C4-2B (cell line): Measurements from ENCODE around the gene GMPS.
A peak's percentile ranks its signal among the peaks of the same experiment; 100 is the strongest.

Experiments used
- H3K27ac ChIP-seq: fragments of 450-650 bp; 2 replicates; pipeline ENCODE4 v1.5.1; 2017
- CTCF ChIP-seq: fragments of 450-650 bp; conservative IDR thresholded peaks from 2 replicates; pipeline ENCODE4 v1.5.1; 2017; ENCODE audit warnings: mild to moderate bottlenecking
- ZFX ChIP-seq: fragments of 450-650 bp; IDR thresholded peaks from 2 replicates; pipeline ENCODE4 v1.6.1; 2017

GMPS gene

DNA sequence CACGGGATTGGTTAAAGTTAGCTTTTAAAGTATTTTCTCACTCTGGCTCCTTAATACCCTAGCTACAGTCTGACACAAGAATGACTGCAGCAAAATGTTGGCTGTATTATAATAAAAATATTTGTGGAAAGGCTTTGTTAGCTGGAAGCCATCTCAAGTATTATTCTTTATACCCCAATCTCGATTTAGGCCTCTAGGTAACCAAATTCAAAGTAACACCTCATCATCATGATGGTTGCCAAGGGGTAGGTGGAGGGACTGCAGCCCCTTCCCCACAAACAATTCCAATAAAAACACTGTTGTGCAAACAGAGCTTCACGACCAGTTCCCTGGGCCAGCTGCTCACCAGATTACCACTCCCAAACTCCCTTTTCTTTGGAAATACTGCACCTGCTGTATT is 759 bp upstream of the GMPS start:
- peak overlapping the region; percentile 100 for H3K27ac ChIP-seq
- TF ChIP-seq CTCF (no peak), ZFX (no peak)

- peak; percentile 92 for TF ChIP-seq ZFX
- no peak; the same call in 1 of the 2 replicates for TF ChIP-seq CTCF
- peak overlapping the region; percentile 100 for H3K27ac ChIP-seq
Observed at GRCh38 chr3:155870945-155871745, 695 bp downstream of the GMPS start.

DNA sequence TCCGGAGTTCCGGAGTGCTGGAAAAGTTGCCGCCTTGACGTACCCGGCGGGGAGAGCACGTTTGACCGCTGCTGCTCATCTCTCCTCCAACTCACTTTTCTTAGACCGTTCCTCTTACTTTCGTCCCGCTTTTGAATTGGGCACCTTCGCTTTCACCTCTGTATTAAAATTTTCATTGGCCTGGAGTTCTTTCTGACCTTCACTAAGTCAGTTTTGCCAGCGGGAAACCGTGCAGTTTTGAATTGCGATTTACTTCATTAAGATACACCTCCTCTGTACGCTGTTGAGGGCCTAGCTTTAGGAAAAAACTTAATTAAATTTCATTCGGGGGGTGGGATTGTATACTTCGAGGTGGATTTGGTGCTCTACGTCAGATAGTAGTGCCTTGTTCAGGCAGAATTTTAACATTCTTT is 1.3 kb downstream of the GMPS start:
- H3K27ac ChIP-seq = peak overlapping the region; percentile 100
- no peak for TF ChIP-seq ZFX
- TF ChIP-seq CTCF = no peak

GRCh38 chr3:155872904-155873646 is 2.6 kb downstream of the GMPS start:
- no peak overlapping the region for H3K27ac ChIP-seq
- TF ChIP-seq ZFX (no peak), CTCF (no peak)

- TF ChIP-seq CTCF = no peak
- TF ChIP-seq ZFX = no peak
- H3K27ac ChIP-seq = no peak overlapping the region
Observed at GRCh38 chr3:155876037-155876436, 5.6 kb downstream of the GMPS start.

GRCh38 chr3:155876503-155876902 is 6.1 kb downstream of the GMPS start:
- TF ChIP-seq ZFX (no peak), CTCF (no peak)

GRCh38 chr3:155880286-155880685 is 9.8 kb downstream of the GMPS start:
- TF ChIP-seq CTCF = no peak
- TF ChIP-seq ZFX = no peak
- H3K27ac ChIP-seq = no peak overlapping the region

More at GRCh38 chr3:155876503-155876902, 6.1 kb downstream of the GMPS start:
- no peak overlapping the region for H3K27ac ChIP-seq
